ENCODE results near the gene TRAF1.
A peak's percentile ranks its signal among the peaks of the same experiment; 100 is the strongest.

Gene TRAF1

DNA sequence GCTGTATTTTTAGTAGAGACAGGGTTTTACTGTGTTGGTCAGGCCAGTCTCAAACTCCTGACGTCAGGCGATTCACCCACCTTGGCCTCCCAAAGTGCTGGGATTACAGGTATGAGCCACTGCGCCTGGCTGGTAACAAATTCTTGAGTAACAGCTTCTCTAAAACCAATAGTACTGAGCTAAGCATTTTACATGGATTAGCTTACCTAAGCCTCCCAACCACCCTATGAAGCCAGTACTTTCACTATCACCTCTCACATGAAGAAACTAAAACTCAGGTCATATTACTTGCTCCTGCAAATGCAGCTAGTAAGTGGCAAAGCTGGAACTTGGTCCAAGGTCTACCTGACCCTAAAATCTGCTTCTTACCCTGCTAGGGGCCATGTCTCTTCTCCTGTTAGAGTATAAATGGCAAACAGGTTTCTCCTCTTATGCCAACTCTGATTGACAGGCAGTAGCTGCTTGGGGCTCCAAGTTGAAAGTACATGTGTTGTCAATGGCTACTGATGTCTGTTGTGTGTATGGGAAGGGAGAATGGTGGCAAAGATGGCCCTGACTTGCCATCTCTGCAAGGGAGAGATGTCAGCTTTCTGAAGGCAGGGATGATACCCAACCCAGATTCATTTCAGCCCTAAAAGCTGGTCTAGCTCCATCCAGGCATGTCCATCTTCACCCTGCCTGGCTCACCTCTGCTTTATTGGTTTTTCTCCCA, 53.6 kb downstream of the TRAF1 start:
- DNase-seq (ENCODE audit: low read depth in 2 of 2, low spot score in 1 of 2) = no peak

DNA sequence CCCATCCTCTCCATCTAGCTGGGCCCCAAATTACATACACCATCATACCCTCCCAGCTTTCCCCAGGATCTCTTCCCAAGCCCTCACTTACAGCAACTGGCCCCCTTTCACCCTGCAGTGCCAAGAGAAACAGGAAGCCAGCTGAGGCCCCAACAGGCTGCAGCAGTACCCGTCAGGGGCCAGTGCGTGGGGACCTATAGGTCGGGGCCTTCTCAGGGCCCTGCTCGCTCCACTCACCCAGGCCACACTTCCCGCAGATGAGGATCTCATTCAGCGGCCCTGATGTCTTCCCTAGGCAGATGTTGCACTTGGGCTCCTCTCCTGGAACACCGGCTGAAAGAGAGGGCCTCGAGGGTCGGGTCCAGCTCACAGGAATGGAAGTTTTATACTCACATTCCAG, 56.4 kb downstream of the TRAF1 start:
- no peak for DNase-seq (ENCODE audit: low read depth in 2 of 2, low spot score in 1 of 2)

DNA sequence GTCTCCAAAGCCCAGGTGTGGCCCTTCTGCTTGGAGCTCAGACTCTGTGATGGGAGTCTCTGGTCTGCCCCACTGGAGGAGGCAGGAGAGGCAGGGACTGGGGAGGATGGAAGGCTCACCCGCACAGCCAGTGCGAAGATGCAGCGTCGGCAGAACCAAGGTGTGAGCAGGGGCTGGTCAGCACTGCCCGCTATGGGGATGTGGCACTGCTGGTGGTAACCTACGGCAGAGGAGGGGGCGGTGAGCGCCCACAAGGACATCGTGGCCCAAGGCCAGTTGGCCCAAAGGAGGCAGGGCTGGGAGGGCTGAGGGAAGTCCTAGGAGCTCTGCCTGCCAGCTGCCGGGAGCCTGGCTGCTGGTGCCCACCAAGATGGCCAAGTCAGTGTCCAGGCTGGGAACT, 56.9 kb downstream of the TRAF1 start:
- DNase-seq (ENCODE audit: low read depth in 2 of 2, low spot score in 1 of 2) = no peak

- DNase-seq (ENCODE audit: low read depth in 2 of 2, low spot score in 1 of 2) = no peak
Observed at GRCh38 chr9:120869360-120869687, 57.3 kb downstream of the TRAF1 start.

GRCh38 chr9:120868676-120869359, 57.8 kb downstream of the TRAF1 start:
- DNase-seq (ENCODE audit: low read depth in 2 of 2, low spot score in 1 of 2) = peak; percentile 93 to 95

DNA sequence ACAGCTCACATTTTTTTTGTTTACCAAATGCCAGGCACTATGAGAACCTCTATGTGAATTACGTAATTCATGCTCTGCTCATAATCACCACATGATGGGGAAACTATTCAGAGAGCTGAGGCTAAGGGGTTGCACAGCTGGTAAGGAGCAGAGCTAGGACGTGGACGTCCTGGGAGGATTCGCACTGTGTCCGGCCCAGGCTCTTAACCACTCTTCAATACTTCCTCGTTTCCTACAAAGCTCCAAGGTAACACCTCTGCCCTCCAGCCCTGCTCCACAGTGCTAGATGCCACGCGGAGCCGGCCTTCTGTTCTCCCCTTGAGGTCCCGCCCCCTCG, 58.3 kb downstream of the TRAF1 start:
- DNase-seq (ENCODE audit: low read depth in 2 of 2, low spot score in 1 of 2) = no peak

GRCh38 chr9:120867676-120868338, 58.8 kb downstream of the TRAF1 start:
- DNase-seq (ENCODE audit: low read depth in 2 of 2, low spot score in 1 of 2) = no peak

GRCh38 chr9:120866651-120867050, 59.9 kb downstream of the TRAF1 start:
- DNase-seq (ENCODE audit: low read depth in 2 of 2, low spot score in 1 of 2) = no peak

GRCh38 chr9:120865809-120866208, 60.8 kb downstream of the TRAF1 start:
- no peak for DNase-seq (ENCODE audit: low read depth in 2 of 2, low spot score in 1 of 2)

GRCh38 chr9:120865176-120865575, 61.4 kb downstream of the TRAF1 start:
- no peak for DNase-seq (ENCODE audit: low read depth in 2 of 2, low spot score in 1 of 2)

- no peak for DNase-seq (ENCODE audit: low read depth in 2 of 2, low spot score in 1 of 2)
Observed at GRCh38 chr9:120864719-120865118, 61.9 kb downstream of the TRAF1 start.

DNA sequence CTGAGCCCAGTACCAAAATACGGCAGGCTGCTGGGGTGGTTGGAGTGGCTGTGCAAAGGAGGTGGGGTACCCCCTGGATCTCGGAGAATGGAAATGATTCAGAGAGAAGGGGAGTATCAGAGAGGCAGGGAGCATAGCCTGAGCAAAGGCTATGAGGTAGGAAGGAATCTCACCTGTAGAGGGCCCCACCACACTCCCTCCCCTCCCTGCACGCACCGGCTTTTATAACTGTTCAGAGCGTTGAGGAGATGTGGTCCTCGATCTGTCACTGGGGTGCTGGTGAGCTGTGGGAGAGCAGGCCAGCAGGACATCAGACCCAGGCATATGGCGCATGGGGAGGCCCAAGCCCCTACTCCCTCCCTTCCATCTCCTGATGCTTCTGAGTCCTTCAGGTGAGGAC, 62.8 kb downstream of the TRAF1 start:
- DNase-seq (ENCODE audit: low read depth in 2 of 2, low spot score in 1 of 2) = no peak

DNA sequence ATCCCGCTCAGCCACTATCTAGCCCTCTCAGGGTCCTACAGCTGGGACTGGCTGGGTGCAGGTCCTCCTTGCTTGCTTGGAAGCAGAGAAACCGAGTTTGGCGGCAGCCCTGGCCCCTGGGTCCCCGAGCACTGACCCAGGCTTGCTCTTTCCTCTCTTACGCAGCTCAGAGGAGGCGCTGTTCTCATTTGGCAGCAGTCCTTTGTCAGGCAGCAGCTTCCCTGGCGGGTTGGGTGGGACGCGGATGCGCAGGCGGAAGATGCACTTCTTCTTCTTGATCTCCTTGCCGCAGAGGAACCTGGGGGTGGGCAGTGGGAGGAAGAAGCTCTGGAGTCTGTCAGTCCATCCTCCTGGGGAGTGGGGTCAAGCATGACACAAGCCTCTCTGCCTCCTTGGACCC, 64.1 kb downstream of the TRAF1 start:
- DNase-seq (ENCODE audit: low read depth in 2 of 2, low spot score in 1 of 2) = no peak

DNA sequence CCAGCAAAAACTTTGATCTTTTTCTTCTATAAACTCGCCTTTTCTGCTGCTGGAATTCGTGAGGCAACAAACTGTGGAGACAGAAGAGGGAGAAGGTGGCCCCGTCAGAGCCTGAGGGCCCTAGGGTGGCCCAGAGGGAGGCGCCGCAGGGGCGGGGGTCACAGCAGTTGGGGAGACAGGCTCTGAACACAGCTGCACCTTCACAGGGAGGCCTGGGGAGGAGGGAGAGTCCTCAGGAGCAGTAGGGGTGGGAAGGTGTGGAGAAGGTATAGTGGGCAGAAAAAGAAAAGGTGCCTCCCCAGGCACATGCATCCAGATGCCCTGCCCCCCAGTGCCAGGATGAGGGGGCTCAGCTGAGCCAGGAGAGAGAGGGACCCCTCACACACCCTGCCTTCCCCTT, 64.7 kb downstream of the TRAF1 start:
- DNase-seq (ENCODE audit: low read depth in 2 of 2, low spot score in 1 of 2) = no peak

DNA sequence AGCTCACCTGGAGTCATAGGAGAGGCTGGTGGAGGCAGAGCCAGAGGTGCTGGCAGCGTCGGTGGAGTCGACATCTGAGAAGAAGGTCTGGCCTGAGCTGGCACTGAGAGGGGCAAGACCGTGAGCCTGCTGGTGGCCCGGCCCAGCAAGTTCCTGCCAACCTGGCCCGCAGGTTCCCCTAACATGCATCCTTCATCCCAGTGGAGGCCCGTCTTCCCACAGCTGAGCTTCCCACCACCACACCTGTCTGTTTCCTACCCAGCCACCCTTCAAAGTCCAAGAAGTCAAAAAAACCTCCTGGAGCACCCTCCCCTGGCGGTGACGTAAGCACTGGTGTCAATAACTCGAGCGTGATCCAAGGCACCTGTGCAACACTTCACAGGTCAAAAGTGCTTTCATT, 66.5 kb downstream of the TRAF1 start:
- DNase-seq (ENCODE audit: low read depth in 2 of 2, low spot score in 1 of 2) = no peak

- DNase-seq (ENCODE audit: low read depth in 2 of 2, low spot score in 1 of 2) = no peak
Observed at GRCh38 chr9:120859361-120859760, 67.2 kb downstream of the TRAF1 start.

- no peak for DNase-seq (ENCODE audit: low read depth in 2 of 2, low spot score in 1 of 2)
Observed at GRCh38 chr9:120857902-120858301, 68.7 kb downstream of the TRAF1 start.

DNA sequence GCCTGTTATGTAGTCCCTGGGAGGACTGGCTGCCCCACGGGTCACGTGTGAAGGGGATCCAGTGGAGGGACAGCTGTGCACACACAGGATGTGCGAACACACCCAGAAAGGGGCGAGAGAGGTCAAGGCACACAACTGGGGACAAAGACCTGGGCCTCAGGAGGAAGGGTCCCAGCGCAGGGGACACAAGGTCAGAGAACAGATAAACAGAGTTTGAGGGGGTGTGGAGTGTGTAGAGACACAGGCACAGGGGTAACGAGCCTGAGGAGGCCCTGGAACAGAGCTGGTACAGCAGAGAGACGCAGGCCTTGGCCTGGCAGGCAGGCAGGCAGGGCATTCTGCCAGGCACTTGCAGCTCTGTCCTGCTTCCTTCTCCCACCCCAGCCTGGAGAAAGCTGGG, 69.1 kb downstream of the TRAF1 start:
- no peak for DNase-seq (ENCODE audit: low read depth in 2 of 2, low spot score in 1 of 2)

DNA sequence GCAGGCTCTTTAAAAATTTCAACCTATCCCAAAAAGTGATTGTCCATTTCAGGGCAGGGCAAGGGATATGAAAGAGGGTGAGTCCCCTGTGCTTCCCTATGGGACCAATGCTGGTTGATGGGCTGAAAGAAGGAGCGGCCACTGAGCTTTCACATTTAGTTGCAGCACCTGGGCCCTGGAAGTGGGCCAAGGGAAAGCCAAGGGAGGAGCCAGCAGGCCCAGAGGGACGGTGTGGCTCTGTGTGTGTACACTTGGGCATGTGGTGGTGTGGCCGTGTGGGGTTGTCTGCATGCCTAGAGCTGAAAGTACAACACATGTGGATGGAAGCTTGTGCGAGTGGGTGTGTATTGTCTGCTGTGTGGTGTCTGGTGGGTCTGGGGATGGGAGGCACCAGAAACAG, 69.9 kb downstream of the TRAF1 start:
- no peak for DNase-seq (ENCODE audit: low read depth in 2 of 2, low spot score in 1 of 2)

DNA sequence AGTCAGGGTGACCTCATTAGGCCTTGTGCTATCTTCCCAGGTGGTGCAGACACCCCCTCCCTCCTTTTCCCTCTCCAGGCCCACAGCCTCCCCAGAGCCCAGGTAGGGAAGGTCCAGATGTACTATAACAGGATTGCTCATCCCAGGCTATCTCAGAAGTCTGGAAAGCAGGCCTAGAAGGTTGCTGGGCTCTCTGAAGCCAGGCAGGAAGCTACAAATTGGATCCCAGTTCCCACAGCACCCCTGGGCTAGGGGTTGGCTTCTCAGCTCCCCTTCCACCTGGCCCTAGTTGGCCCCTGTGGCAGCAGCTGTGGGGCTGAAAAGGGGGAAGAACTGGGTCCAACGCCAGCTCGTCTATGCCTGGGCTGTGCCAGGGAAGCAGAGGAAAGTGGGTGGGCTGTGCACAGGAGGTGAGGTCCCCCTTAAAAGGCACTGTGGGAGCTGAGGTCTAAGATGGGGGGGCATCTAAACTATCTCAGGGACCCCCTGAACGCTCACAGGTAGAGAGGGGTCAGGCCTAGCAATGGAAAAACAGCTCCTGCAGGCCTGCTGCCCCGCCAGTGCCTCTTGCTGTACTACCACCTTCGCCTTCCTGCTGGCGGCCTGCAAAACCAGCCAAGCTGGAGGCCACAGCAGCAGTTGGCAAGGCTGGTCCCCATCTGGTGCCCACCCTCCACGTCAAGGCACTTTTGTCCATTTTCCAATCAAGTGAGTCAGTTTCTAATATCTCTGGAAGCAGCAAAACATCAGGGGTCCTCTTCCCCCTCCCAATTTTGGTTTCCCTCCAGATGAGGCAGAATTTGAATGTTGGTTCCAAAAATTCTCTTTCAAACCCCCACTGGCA, 70.5 kb downstream of the TRAF1 start:
- DNase-seq (ENCODE audit: low read depth in 2 of 2, low spot score in 1 of 2) = no peak

GRCh38 chr9:120854596-120855327, 71.8 kb downstream of the TRAF1 start:
- no peak for DNase-seq (ENCODE audit: low read depth in 2 of 2, low spot score in 1 of 2)
